ENCODE measurements around the gene TBC1D4. TPM values are rescaled to one million over a fixed set of nuclear protein-coding genes. Genes with fewer than 3 reads are reported as not detected.

TBC1D4 gene
- total RNA-seq, 4 donors from 2014 or later = 38.5 to 53.0 (median 44.1) TPM

DNA sequence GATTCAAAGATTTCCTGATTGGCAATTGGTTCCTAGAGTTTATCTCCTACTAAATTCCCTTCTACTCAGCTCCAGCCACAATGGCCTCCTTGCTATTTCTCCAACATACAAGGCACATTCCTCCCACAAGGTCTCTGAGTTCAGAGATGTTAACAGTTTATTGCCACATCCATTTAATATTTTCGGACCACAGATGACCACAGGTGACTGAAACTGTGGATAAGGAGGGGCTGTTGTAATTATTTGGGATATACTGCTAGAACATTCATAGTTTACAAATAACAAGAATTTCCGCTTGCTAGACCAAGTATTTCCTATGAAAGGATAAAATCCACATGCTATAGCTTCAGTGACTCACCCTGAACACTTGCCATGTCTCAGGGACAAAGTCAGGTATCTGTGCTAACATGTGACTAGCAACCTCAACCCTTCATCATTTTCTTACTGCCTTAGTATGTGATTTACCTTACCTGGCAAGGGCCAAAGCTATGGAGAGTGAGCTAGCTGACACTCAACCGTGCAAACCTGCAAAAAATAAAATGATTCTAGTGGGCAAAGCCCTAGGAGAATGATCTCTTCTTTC is 117.7 kb downstream of the TBC1D4 start:
- WGBS, 2 donors = 69 to 77% methylated on average over 3 of the region's 3 CpGs
- TF ChIP-seq POLR2A (IDR thresholded peaks at IDR 0.05) (no peak), CTCF (IDR thresholded peaks at IDR 0.05) (no peak)
- DNase-seq (ENCODE audit: low spot score in 2 of 2) = no peak
- no peak overlapping the region for H3K4me3 ChIP-seq (ENCODE audit: low read depth, poor library complexity, severe bottlenecking)
- intact Hi-C loops (cut with DNase I; ENCODE audit: low total_unique reads) = no loop called here

- DNase-seq (ENCODE audit: low spot score in 2 of 2) = no peak
- TF ChIP-seq POLR2A (IDR thresholded peaks at IDR 0.05) (no peak), CTCF (IDR thresholded peaks at IDR 0.05) (no peak)
- intact Hi-C loops (cut with DNase I; ENCODE audit: low total_unique reads) = no loop called here
- WGBS, 2 donors = 62% methylated on average over 3 of the region's 3 CpGs
- no peak overlapping the region for H3K4me3 ChIP-seq (ENCODE audit: low read depth, poor library complexity, severe bottlenecking)
These were observed 118.6 kb downstream of the TBC1D4 start for GRCh38 chr13:75363371-75363770.

DNA sequence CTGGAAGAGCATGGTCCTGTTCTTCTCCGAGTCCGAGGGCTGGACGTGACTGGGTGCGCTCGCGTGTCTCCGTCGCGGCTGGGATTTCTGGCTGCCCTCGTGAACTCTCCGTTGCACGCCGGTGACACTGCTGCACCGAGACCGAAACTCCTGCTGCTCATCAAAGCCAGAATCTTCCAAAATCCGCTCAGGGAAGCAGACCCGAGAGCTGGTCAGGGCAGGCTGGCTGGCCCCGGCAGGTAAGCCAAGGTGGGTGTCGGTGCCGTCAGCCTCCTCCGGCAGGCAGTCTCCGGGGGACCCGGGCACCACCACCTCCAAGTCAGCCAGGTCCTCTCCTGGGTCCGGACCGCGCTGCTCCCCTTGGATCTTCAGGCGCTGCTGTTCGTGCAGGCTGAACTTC is 119.9 kb downstream of the TBC1D4 start:
- TF ChIP-seq POLR2A (IDR thresholded peaks at IDR 0.05) (no peak), CTCF (IDR thresholded peaks at IDR 0.05) (no peak)
- 97 to 99% methylated on average over 26 to 27 of the region's 28 CpGs for WGBS, 2 donors
- no peak for DNase-seq (ENCODE audit: low spot score in 2 of 2)
- no peak overlapping the region for H3K4me3 ChIP-seq (ENCODE audit: low read depth, poor library complexity, severe bottlenecking)
- intact Hi-C loops (cut with DNase I; ENCODE audit: low total_unique reads) = no loop called here

DNA sequence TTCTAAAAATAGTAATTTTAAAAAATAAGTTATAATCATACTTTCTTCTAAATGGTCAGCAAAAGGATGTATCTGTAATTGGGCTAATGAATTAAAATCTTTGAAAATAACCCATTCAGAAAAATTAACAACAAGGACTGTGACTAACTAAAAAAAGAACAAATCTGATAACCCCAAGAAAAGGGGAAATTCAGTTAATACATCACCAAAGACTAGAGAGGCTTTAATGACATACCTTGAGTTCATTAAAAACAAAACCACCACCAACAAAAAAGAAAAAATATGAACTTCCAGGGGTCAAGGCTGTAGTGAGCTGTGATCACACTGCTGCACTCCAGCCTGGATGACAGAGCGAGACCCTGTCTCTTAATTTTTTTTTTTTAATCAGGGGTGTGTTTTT is 121.8 kb downstream of the TBC1D4 start:
- H3K4me3 ChIP-seq (ENCODE audit: low read depth, poor library complexity, severe bottlenecking) = no peak overlapping the region
- DNase-seq (ENCODE audit: low spot score in 2 of 2) = no peak
- TF ChIP-seq POLR2A (IDR thresholded peaks at IDR 0.05) = no peak
- no peak for TF ChIP-seq CTCF (IDR thresholded peaks at IDR 0.05)
- WGBS, 2 donors = 0 to 96% methylated on average over 1 of the region's 1 CpG
- intact Hi-C loops (cut with DNase I; ENCODE audit: low total_unique reads) = no loop called here

- WGBS, 2 donors = 85 to 90% methylated on average over 2 of the region's 2 CpGs
- intact Hi-C loops (cut with DNase I; ENCODE audit: low total_unique reads) = no loop called here
- no peak overlapping the region for H3K4me3 ChIP-seq (ENCODE audit: low read depth, poor library complexity, severe bottlenecking)
- no peak for DNase-seq (ENCODE audit: low spot score in 2 of 2)
- TF ChIP-seq POLR2A (IDR thresholded peaks at IDR 0.05) = no peak
- TF ChIP-seq CTCF (IDR thresholded peaks at IDR 0.05) = no peak
These were observed 122.7 kb downstream of the TBC1D4 start for GRCh38 chr13:75359266-75359665.
